Loucy (cell line): ENCODE measurements around the gene RHOU.
A peak's percentile ranks its signal among the peaks of the same experiment; 100 is the strongest.

Source experiments
- H2AFZ ChIP-seq: fragments of 200-600 bp; sonication (generic); 2 replicates; pipeline ENCODE4 v1.6.0; 2016; ENCODE audit warnings: antibody characterized with exemption, mild to moderate bottlenecking, low read length, moderate library complexity
- H3F3A ChIP-seq: fragments of 200-600 bp; 2 replicates; pipeline ENCODE4 v1.6.0; 2016; ENCODE audit warnings: antibody characterized with exemption, low read depth, mild to moderate bottlenecking
- H3K27me3 ChIP-seq: fragments of 200-600 bp; sonication (generic); 2 replicates; pipeline ENCODE4 v1.6.1; 2014; ENCODE audit warnings: low read length, mild to moderate bottlenecking; ENCODE audit not compliant: insufficient read depth, poor library complexity, severe bottlenecking
- H3K36me3 ChIP-seq: fragments of 200-600 bp; sonication (generic); 2 replicates; pipeline ENCODE4 v1.6.1; 2016; ENCODE audit warnings: low read length; ENCODE audit not compliant: insufficient read depth
- H3K4me1 ChIP-seq: fragments of 200-600 bp; sonication (generic); 2 replicates; pipeline ENCODE4 v1.5.1; 2014; ENCODE audit warnings: low read length, mild to moderate bottlenecking; ENCODE audit not compliant: insufficient read depth, poor library complexity, severe bottlenecking
- H3K4me2 ChIP-seq: fragments of 200-600 bp; sonication (generic); 2 replicates; pipeline ENCODE4 v1.6.0; 2014; ENCODE audit warnings: antibody characterized with exemption, low read length, low read depth, mild to moderate bottlenecking; ENCODE audit not compliant: poor library complexity, severe bottlenecking
- H3K4me3 ChIP-seq: fragments of 200-600 bp; sonication (generic); 2 replicates; pipeline ENCODE4 v1.5.1; 2014; ENCODE audit warnings: low read length, mild to moderate bottlenecking, mixed read lengths; ENCODE audit not compliant: poor library complexity, severe bottlenecking
- H3K79me2 ChIP-seq: fragments of 200-600 bp; sonication (generic); 2 replicates; pipeline ENCODE4 v1.6.1; 2014; ENCODE audit warnings: low read length; ENCODE audit not compliant: insufficient read depth
- H3K9ac ChIP-seq: fragments of 200-600 bp; sonication (generic); 2 replicates; pipeline ENCODE4 v1.6.0; 2014; ENCODE audit warnings: mild to moderate bottlenecking, low read depth, low read length, moderate library complexity; ENCODE audit not compliant: poor library complexity, severe bottlenecking
- H3K9me2 ChIP-seq: fragments of 200-600 bp; sonication (generic); replicated peaks from 2 replicates; pipeline ENCODE4 v1.6.1; 2016; ENCODE audit warnings: low read depth, low read length, mixed read lengths
- H3K9me3 ChIP-seq: fragments of 200-600 bp; sonication (generic); 2 replicates; pipeline ENCODE4 v1.6.1; 2014; ENCODE audit warnings: mild to moderate bottlenecking, antibody characterized with exemption, low read length, low read depth; ENCODE audit not compliant: insufficient read depth
- H4K20me1 ChIP-seq: fragments of 200-600 bp; sonication (generic); 2 replicates; pipeline ENCODE4 v1.6.0; 2014; ENCODE audit warnings: antibody characterized with exemption, low read length, mild to moderate bottlenecking; ENCODE audit not compliant: insufficient read depth, poor library complexity, severe bottlenecking
- EZH2phosphoT487 ChIP-seq: fragments of 200-600 bp; IDR thresholded peaks from 2 replicates; pipeline ENCODE4 v1.6.1; 2018; ENCODE audit warnings: antibody characterized with exemption, mild to moderate bottlenecking, moderate library complexity, borderline replicate concordance
- TF ChIP-seq, protein P1 (sequence below): fragments of 200-600 bp; sonication (generic); conservative IDR thresholded peaks from 2 replicates; pipeline ENCODE4 v1.5.1; 2014; ENCODE audit warnings: mild to moderate bottlenecking, antibody characterized with exemption, low read length

The RHOU gene

GRCh38 chr1:228745497-228745896 lies 10.2 kb downstream of the RHOU start:
- H4K20me1 ChIP-seq, result no peaks in the 10 kb centered on the region
- H3K9ac ChIP-seq, result no peak overlapping the region

DNA sequence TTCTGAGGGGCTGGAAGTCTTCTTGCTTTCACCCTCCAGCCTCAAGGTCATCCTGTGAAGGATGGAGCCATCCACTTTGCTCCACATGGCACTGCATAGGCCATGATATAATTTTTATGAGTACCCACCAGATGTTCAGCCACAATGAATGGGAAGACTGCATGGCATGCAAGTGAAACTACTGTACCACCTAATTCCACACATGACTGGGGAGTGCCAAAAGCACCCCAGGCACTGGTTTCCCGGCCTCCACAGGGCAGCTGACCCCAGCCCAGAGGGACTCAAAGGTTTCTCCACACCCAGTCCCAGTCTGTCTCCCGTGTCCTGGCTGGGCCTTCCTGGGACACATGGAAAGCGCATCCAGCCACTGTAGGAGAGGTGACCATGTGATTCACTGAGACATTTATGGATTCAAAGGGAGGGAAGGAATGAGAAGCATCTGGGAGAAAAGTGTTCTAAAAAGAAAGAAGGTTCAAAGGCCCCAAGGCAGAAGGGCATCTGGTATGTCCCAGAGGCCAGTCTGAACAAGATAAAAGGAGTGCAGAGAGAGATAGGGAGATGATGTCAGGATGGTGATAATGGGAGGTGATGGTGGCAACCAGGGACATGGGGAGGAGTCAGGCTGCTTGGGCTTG lies 12.1 kb downstream of the RHOU start:
- H3F3A ChIP-seq, result no peaks in the 10 kb centered on the region
- no peak overlapping the region for H3K9ac ChIP-seq
- H3K4me3 ChIP-seq, result no peak overlapping the region
- H3K79me2 ChIP-seq, result no peaks in the 10 kb centered on the region
- no peak overlapping the region for H3K4me2 ChIP-seq
- no peaks in the 10 kb centered on the region for H3K9me3 ChIP-seq
- peaks cover 18% of the 10 kb centered on the region for H3K4me1 ChIP-seq
- TF ChIP-seq, protein P1, sequence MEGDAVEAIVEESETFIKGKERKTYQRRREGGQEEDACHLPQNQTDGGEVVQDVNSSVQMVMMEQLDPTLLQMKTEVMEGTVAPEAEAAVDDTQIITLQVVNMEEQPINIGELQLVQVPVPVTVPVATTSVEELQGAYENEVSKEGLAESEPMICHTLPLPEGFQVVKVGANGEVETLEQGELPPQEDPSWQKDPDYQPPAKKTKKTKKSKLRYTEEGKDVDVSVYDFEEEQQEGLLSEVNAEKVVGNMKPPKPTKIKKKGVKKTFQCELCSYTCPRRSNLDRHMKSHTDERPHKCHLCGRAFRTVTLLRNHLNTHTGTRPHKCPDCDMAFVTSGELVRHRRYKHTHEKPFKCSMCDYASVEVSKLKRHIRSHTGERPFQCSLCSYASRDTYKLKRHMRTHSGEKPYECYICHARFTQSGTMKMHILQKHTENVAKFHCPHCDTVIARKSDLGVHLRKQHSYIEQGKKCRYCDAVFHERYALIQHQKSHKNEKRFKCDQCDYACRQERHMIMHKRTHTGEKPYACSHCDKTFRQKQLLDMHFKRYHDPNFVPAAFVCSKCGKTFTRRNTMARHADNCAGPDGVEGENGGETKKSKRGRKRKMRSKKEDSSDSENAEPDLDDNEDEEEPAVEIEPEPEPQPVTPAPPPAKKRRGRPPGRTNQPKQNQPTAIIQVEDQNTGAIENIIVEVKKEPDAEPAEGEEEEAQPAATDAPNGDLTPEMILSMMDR, result no peak
- no peaks in the 10 kb centered on the region for H3K36me3 ChIP-seq
- H4K20me1 ChIP-seq, result no peaks in the 10 kb centered on the region
- no peaks in the 10 kb centered on the region for H3K9me2 ChIP-seq
- H3K27me3 ChIP-seq, result peaks cover 14% of the 10 kb centered on the region
- H2AFZ ChIP-seq, result no peak overlapping the region

More at GRCh38 chr1:228745497-228745896, 10.2 kb downstream of the RHOU start:
- H3F3A ChIP-seq, result no peaks in the 10 kb centered on the region
- peaks cover 18% of the 10 kb centered on the region for H3K4me1 ChIP-seq
- H3K27me3 ChIP-seq, result peaks cover 5% of the 10 kb centered on the region
- no peaks in the 10 kb centered on the region for H3K79me2 ChIP-seq
- H3K9me2 ChIP-seq, result no peaks in the 10 kb centered on the region
- no peak for TF ChIP-seq EZH2phosphoT487
- TF ChIP-seq, protein P1, result no peak
- H3K9me3 ChIP-seq, result no peaks in the 10 kb centered on the region
- H3K4me3 ChIP-seq, result no peak overlapping the region
- no peak overlapping the region for H3K4me2 ChIP-seq
- H2AFZ ChIP-seq, result no peak overlapping the region
- H3K36me3 ChIP-seq, result no peaks in the 10 kb centered on the region

- Histone ChIP-seq H3F3A (no peaks in the 10 kb centered on the region), H3K4me3 (peak overlapping the region; percentile 7), H3K4me2 (peak overlapping the region; percentile 44), H3K9ac (no peak overlapping the region), H3K27me3 (peaks cover 14% of the 10 kb centered on the region), H2AFZ (no peak overlapping the region), H4K20me1 (no peaks in the 10 kb centered on the region), H3K79me2 (no peaks in the 10 kb centered on the region), H3K36me3 (no peaks in the 10 kb centered on the region), H3K9me3 (no peaks in the 10 kb centered on the region), H3K9me2 (no peaks in the 10 kb centered on the region), H3K4me1 (peaks cover 18% of the 10 kb centered on the region)
- TF ChIP-seq, protein P1, result no peak
- TF ChIP-seq EZH2phosphoT487, result no peak
Measured at GRCh38 chr1:228748029-228748428, 12.8 kb downstream of the RHOU start.
